ENCODE results near the gene DOCK7.

GRCh38 chr1:62588000-62588399 is 100.2 kb downstream of the DOCK7 start:
- TF ChIP-seq CTCF (IDR thresholded peaks at IDR 0.05) (no peak), POLR2A (IDR thresholded peaks at IDR 0.05) (no peak)

All from body of pancreas (tissue), 4 donors.